Measurements from ENCODE around the gene SYP.

DNA sequence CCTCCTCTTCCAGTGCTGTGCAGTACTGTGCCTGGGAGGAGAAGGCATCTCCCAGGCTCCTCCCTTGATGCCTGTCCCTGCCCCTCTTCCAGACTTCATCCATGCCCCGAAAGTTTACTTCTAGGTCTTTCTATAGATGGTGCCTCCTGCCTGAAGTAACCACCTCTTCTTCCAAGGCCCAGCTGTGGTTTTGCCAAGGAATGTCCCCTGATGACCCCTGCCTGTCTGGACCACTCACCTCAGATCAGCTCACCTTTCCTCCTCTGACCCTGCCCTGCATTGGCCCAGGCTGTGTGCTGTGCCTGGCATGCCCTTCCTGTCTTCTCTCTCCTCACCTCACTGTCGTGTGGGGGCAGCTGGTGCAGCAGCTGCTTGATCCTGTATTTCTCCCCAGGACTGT is 20.6 kb downstream of the SYP start:
- TF ChIP-seq, protein P1, sequence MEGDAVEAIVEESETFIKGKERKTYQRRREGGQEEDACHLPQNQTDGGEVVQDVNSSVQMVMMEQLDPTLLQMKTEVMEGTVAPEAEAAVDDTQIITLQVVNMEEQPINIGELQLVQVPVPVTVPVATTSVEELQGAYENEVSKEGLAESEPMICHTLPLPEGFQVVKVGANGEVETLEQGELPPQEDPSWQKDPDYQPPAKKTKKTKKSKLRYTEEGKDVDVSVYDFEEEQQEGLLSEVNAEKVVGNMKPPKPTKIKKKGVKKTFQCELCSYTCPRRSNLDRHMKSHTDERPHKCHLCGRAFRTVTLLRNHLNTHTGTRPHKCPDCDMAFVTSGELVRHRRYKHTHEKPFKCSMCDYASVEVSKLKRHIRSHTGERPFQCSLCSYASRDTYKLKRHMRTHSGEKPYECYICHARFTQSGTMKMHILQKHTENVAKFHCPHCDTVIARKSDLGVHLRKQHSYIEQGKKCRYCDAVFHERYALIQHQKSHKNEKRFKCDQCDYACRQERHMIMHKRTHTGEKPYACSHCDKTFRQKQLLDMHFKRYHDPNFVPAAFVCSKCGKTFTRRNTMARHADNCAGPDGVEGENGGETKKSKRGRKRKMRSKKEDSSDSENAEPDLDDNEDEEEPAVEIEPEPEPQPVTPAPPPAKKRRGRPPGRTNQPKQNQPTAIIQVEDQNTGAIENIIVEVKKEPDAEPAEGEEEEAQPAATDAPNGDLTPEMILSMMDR (IDR thresholded peaks at IDR 0.05), result no peak
- no peak for TF ChIP-seq RAD21 (IDR thresholded peaks at IDR 0.05; ENCODE audit: low read length)
- TF ChIP-seq RFX5 (IDR thresholded peaks at IDR 0.05; ENCODE audit: low read length), result no peak
- TF ChIP-seq GABPA (IDR thresholded peaks at IDR 0.05; ENCODE audit: low read depth), result no peak
- no peak for TF ChIP-seq EP300 (IDR thresholded peaks at IDR 0.05; ENCODE audit: borderline replicate concordance in 1 of 2, low read depth in 1 of 2, low read length in 1 of 2)
- no peak for TF ChIP-seq EZH2phosphoT487 (IDR thresholded peaks at IDR 0.05; ENCODE audit: borderline replicate concordance, low read depth)
- no peak for TF ChIP-seq POLR2AphosphoS5 (IDR thresholded peaks at IDR 0.05; ENCODE audit: low read depth, low read length)
- TF ChIP-seq SMC3 (IDR thresholded peaks at IDR 0.05; ENCODE audit: low read depth, low read length), result no peak
- TF ChIP-seq MEF2A (IDR thresholded peaks at IDR 0.05; ENCODE audit: borderline replicate concordance, low read depth), result no peak
- TF ChIP-seq, protein P2, sequence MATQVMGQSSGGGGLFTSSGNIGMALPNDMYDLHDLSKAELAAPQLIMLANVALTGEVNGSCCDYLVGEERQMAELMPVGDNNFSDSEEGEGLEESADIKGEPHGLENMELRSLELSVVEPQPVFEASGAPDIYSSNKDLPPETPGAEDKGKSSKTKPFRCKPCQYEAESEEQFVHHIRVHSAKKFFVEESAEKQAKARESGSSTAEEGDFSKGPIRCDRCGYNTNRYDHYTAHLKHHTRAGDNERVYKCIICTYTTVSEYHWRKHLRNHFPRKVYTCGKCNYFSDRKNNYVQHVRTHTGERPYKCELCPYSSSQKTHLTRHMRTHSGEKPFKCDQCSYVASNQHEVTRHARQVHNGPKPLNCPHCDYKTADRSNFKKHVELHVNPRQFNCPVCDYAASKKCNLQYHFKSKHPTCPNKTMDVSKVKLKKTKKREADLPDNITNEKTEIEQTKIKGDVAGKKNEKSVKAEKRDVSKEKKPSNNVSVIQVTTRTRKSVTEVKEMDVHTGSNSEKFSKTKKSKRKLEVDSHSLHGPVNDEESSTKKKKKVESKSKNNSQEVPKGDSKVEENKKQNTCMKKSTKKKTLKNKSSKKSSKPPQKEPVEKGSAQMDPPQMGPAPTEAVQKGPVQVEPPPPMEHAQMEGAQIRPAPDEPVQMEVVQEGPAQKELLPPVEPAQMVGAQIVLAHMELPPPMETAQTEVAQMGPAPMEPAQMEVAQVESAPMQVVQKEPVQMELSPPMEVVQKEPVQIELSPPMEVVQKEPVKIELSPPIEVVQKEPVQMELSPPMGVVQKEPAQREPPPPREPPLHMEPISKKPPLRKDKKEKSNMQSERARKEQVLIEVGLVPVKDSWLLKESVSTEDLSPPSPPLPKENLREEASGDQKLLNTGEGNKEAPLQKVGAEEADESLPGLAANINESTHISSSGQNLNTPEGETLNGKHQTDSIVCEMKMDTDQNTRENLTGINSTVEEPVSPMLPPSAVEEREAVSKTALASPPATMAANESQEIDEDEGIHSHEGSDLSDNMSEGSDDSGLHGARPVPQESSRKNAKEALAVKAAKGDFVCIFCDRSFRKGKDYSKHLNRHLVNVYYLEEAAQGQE (IDR thresholded peaks at IDR 0.05; ENCODE audit: low read depth, low read length), result no peak
- TF ChIP-seq NFIC (IDR thresholded peaks at IDR 0.05; ENCODE audit: borderline replicate concordance), result no peak
- TF ChIP-seq, protein P3, sequence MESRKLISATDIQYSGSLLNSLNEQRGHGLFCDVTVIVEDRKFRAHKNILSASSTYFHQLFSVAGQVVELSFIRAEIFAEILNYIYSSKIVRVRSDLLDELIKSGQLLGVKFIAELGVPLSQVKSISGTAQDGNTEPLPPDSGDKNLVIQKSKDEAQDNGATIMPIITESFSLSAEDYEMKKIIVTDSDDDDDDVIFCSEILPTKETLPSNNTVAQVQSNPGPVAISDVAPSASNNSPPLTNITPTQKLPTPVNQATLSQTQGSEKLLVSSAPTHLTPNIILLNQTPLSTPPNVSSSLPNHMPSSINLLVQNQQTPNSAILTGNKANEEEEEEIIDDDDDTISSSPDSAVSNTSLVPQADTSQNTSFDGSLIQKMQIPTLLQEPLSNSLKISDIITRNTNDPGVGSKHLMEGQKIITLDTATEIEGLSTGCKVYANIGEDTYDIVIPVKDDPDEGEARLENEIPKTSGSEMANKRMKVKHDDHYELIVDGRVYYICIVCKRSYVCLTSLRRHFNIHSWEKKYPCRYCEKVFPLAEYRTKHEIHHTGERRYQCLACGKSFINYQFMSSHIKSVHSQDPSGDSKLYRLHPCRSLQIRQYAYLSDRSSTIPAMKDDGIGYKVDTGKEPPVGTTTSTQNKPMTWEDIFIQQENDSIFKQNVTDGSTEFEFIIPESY (IDR thresholded peaks at IDR 0.05; ENCODE audit: borderline replicate concordance, low read depth), result no peak

Data from SK-N-SH (cell line).